Subcutaneous adipose tissue (tissue), 4 donors: ENCODE data around the gene NR1D1. TPM values are rescaled to one million over a fixed set of nuclear protein-coding genes. Genes with fewer than 3 reads are reported as not detected.

Experiments used
- CTCF ChIP-seq: fragments of 450-650 bp; IDR thresholded peaks from one replicate; pipeline ENCODE4 v1.5.1; 2016; ENCODE audit warnings: low read depth, mild to moderate bottlenecking, control low read depth, antibody characterized with exemption, moderate library complexity
- total RNA-seq, 4 donors: library from RNA; depleted of rRNA; stranded (reverse); fragments of >200 nt; gene quantifications; one replicate each; pipeline ENCODE4 v1.1.0, GENCODE V29; 2016

NR1D1 gene
- total RNA-seq, 4 donors from 2014 or later = 4.2 to 16.0 (median 12.7) TPM

- TF ChIP-seq CTCF = no peak
Observed at GRCh38 chr17:40108970-40109824, 8.8 kb upstream of the NR1D1 start.

- no peak for TF ChIP-seq CTCF
Observed at GRCh38 chr17:40107522-40108174, 7.3 kb upstream of the NR1D1 start.

- no peak for TF ChIP-seq CTCF
Observed at GRCh38 chr17:40106760-40107521, 6.6 kb upstream of the NR1D1 start.

DNA sequence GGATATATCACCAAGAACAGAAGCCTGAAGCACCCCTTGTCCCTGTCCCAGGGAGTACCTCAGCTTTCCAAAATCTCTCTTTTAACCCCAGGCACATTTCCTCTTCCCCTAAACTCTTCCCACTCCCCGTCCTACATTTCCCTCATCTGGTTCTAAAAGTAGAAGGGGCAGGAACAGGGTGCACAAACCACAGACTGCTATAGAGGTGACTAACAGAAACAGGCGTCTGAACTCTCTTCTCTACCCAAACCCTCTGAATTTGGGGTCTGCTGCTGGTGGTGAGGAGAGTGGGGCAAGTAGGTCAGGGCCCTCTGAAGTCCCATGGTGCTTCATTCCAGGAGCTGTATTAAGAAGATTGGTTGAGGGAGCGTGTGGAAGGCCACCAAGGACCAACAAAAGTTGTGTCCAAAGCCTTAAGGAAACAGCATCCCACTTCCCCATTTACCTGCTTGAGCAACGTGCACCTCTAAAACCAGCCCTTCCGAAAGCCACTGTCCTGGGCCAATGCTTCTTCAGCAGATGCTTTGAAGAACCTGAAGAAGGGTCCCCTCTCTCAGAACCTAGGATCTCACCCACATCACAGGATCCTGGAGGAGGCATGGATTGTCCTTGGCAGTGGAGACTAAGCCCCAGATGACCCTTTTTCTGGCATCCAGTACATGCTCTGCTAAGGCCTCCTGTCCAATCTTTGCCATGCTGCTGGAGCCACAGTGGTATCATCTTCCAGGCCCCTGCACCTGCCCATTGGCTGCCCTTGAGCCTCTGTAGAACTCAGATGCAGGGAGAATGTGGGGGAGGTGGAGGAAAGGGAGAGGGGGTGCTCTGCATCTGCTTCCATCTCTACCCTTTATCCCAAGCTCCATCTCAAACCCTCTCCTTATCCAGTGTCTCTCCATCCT, 5.7 kb upstream of the NR1D1 start:
- no peak for TF ChIP-seq CTCF

DNA sequence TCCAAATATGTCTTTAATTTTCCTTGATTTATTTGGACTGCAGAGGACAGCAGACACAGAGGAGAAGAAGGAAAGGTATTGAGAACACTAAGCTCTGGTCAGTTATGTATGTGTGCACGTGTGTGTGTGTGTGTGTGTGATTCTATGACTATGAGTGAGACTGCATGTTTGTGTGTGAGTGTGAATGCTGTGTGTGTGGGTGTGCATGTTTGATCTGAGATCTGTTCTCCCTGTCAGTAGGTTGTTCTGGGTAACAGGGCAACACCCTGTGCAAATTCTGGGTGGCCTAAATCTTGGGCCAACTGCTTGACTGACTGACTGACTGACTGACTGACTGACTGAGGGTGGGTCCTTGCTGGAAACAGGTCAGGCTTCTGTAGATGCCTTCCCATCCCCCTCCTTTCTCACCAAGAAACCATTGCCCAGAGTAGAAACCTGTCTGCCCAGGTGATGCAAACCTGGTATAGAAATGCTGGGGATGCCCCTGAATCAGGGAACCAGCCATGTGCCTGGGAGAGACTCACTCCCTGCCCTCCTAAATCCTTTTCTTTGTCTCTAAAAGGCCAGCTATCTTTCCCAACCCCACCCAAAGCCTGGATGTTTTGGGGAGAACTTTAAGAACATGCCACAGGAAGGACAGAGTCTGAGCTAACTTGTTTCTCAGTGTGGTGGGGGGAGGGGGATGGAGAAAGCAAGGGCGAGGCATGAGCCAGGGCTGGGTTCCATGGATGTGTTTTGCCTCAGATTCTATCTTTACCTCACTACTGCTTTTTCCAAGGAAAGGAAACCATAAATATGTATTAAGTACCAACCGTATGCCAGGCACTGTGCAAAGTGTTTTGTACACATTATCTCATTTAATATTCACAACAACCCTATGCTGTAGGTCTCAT, 4.5 kb upstream of the NR1D1 start:
- no peak for TF ChIP-seq CTCF

DNA sequence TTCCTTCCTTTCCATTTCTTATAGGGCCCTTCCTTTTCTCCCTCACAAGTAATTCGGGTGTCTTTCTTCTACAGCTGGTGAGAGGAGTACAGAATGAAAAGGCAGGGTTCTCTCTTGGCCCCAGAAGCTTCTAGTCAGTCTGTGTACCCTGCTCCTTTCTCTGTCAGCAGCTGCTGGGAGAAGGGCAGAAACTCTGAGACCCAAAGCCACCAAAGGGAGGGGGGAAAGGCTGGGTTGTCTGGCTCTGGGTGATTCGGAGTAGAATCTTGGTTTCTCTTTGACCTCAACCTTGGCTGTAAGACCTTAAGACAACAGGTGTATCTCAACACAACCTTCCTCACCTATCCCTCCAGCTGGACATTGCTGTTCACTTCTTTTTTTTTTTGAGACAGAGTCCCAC, 3.3 kb upstream of the NR1D1 start:
- TF ChIP-seq CTCF = no peak
